Germinal center (tissue), 1 donor: ENCODE data around the gene HFM1.
"Not testable (repeated sequence)": the region's sequence is repeated elsewhere in the genome, so short reads cannot be mapped to it uniquely, and the experiment has no call there.

ENCODE experiments used
- DNase-seq: peaks from one replicate; pipeline ENCODE4 v3.0.0; 2012; ENCODE audit warnings: mixed read lengths, low spot score

HFM1 gene, protein sequence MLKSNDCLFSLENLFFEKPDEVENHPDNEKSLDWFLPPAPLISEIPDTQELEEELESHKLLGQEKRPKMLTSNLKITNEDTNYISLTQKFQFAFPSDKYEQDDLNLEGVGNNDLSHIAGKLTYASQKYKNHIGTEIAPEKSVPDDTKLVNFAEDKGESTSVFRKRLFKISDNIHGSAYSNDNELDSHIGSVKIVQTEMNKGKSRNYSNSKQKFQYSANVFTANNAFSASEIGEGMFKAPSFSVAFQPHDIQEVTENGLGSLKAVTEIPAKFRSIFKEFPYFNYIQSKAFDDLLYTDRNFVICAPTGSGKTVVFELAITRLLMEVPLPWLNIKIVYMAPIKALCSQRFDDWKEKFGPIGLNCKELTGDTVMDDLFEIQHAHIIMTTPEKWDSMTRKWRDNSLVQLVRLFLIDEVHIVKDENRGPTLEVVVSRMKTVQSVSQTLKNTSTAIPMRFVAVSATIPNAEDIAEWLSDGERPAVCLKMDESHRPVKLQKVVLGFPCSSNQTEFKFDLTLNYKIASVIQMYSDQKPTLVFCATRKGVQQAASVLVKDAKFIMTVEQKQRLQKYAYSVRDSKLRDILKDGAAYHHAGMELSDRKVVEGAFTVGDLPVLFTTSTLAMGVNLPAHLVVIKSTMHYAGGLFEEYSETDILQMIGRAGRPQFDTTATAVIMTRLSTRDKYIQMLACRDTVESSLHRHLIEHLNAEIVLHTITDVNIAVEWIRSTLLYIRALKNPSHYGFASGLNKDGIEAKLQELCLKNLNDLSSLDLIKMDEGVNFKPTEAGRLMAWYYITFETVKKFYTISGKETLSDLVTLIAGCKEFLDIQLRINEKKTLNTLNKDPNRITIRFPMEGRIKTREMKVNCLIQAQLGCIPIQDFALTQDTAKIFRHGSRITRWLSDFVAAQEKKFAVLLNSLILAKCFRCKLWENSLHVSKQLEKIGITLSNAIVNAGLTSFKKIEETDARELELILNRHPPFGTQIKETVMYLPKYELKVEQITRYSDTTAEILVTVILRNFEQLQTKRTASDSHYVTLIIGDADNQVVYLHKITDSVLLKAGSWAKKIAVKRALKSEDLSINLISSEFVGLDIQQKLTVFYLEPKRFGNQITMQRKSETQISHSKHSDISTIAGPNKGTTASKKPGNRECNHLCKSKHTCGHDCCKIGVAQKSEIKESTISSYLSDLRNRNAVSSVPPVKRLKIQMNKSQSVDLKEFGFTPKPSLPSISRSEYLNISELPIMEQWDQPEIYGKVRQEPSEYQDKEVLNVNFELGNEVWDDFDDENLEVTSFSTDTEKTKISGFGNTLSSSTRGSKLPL (N-terminal part only)

DNA sequence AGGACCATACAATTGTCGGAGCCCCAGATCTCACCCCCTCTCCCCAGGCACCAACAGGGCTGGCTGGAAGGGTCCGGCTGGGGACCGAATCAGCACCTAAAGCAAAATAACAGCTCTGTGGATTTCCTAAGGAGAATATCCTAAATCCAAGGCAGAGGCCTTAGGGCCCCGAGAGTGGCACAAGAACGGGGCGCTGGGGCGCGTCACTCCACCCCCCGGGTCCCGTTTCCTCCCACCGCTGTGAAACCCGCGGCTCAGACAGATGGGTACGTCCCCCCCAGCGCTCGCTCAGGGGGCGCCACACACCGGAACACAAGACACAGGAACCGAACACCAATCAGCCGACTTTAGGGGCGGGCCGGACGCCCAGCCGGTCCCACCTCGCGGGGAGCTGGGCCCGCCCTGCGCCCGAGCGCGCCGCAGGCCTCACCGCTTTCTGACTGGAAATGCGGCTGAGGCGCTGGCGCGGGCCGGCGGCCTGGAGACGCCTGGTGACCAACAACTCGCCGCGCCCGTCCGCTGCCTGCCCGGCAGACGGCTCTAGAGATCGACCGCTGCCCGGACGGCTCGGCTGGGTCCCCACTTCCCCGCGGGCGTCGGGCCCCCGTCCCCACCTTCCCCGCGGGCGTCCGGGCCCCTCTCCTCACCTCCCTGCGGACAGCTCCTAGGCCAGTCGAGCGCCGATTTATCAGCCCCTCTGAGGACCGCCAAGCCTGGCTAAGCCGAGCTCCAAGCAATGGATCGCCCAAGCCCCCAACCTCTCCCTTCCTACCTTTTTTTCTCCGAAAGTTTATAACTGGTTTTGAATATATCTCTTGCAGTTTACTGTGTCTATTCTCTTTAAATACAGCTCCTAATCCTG lies at the start of gene HFM1:
HFM1 (minus strand) TSS at position 687 of the 862 bp plus-strand sequence. CDS start 3,755 bp downstream, outside the sequence.
- DNase-seq, result peak; percentile 90

DNA sequence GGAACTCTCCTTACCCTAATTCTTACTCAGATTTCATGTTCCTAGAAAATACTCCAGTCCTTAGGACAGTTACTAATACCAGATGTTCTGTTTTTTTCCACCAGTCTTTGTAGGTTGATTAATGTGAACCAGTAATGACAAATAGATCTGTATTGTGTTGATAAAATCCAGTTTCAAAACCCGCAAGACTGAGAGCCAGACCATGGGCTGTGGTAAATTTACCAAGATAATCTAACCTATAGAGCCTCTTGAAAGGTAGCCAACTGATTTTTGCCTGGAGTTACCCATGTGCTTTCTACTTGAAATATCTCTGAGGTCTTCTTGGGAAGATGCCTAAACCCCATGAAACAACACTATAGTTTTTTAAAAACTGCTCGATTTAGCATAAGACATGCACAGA lies 49.5 kb upstream of the HFM1 start:
- DNase-seq, result no peak

DNA sequence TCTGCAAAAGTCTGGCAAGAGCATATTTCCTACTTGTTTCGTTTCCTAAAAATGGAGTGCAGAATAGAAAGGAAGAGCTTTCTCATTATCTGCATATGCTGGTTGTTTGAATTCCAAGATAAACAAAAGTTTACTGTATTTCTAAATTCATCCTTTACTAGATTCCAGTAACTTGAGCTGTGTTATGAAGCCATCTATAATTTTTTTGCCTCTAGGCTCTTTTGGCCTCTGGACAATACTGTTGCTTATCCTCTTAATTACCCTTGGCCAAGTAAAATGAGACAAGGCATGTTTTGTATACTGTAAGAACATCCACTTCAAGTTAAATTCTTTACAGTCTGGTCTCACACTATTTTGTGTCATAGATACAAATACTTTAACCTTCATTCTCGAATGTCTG lies 45.6 kb upstream of the HFM1 start:
- DNase-seq, result no peak

DNA sequence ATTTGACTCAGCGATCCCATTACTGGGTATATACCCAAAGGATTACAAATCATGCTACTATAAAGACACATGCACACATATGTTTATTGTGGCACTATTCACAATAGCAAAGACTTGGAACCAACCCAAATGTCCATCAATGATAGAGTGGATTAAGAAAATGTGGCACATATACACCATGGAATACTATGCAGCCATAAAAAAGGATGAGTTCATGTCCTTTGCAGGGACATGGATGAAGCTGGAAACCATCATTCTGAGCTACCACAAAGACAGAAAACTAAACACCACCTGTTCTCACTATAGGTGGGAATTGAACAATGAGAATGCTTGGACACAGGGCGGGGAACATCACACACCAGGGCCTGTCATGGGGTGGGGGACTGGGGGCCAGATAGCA lies 43.1 kb upstream of the HFM1 start:
- DNase-seq, result not testable (repeated sequence)

DNA sequence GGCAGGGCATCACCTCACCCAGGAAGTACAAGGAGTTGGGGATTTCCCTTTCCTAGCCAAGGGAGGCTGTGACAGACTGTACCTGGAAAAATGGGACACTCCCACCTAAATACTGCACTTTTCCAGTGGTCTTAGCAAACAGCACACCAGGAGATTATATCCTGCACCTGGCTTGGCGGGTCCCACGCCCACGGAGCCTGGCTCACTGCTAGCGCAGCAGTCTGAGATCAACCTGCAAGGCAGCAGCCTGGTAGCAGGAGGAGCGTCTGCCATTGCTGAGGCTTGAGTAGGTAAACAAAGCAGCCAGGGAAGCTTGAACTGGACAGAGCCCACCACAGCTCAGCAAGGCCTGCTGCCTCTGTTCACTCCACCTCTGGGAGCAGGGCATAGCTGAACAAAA lies 37.3 kb upstream of the HFM1 start:
- DNase-seq, result not testable (repeated sequence)

DNA sequence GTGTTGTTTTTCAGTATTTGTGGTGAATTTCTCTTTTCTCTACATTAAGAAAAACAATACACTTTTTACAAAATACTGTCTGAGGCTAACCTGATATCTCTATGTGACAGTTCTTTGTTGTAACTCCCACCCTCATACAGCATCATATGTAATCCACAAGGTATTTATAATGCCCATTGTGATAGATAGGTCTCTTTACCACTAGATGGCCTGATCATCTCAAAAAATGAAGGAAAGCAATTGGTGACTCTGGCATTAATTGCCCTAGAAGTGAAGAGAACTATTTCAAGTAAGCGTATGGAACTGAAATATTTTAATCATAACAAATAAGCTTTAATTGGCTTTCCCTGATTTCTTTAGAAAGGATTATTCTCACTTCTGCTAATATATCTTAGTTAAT lies 36.2 kb upstream of the HFM1 start:
- DNase-seq, result no peak

DNA sequence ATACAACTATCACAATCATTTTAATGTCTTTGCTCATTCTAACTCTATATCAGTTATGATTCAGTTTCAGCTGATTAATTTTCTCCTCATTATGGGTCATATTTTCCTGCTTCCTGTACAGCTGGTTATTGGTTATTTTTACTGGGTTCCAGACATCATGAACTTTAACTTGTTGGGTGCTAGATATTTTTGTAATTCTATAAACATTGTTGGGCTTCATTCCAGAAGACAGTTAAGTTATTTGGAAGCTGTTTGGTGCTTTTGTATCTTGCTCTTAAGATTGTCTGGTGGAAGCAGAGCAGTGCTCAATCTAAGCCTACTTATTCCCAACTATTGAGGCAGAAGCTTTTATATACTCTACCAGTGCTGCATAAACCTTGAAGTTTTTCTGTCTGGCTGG lies 34.4 kb upstream of the HFM1 start:
- no peak for DNase-seq

DNA sequence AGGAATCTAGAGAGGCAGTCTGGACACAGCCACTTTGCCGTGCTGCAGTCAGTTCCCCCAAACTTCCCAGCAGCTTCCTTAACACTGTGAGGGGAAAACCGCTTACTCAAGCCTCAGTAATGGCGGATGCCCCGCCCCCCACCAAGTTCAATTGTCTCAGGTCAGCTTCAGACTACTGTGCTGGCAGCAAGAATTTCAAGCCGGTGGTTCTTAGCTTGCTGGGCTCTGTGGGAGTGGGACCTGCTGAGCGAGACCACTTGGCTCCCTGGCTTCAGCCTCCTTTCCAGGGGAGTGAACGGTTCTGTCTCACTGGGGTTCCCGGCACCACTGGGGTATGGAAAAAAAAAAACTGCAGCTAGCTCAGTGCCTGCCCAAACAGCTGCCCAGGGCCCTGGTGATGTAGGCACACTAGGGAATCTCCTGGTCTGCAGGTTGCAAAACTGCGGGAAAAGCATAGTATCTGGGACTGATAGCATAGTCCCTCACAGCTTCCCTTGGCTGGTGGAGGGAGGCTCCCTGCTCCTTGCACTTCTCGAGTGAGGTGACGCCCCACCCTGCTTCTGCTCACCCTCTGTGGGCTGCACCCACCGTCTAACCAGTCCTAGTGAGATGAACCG lies 23.7 kb upstream of the HFM1 start:
- no peak for DNase-seq

DNA sequence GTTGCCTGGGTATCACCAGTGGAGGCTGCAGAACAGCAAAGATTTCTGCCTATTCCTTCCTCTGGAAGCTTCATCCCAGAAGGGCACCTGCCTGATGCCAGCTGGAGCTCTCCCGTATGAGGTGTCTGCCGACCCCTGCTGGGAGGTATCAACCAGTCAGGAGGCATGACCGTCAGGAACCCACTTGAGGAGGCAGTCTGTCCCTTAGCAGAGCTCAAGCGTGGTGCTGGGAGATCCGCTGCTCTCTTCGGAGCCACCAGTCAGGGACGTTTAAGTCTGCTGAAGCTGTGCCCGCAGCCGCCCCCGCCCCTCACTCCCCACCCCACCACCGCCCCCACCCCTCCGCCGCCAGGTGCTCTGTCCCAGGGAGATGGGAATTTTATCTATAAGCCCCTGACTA lies 23.1 kb upstream of the HFM1 start:
- no peak for DNase-seq

DNA sequence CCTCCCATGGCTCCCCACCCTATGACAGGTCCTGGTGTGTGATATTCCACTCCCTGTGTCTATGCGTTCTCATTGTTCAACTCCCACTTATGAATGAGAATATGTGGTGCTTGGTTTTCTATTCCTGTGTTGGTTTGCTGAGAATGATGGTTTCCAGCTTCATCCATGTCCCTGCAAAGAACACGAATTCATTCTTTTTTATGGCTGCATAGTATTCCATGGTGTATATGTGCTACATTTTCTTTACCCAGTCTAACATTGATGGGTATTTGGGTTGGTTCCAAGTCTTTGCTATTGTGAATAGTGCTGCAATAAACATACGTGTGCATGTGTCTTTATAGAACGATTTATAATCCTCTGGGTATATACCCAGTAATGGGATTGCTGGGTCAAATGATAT lies 17.9 kb upstream of the HFM1 start:
- not testable (repeated sequence) for DNase-seq

DNA sequence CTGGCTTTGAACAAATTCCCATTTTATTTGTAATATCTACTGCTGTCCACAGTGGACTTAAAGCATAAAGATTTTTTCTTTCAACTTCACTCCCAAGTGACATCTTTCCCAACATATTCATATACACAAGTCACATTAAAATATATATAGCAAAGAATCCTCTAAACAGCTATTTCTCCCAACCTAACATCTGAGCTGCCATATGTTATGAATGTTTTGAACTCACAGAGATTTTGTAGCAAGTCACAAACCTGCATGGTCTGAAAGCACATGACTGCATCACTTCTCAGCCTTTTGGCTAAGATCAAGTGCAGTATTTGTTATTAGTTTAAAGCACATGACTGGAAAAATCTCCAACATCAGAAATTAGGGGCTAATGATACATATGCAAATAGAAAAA lies 7.7 kb upstream of the HFM1 start:
- DNase-seq, result no peak

DNA sequence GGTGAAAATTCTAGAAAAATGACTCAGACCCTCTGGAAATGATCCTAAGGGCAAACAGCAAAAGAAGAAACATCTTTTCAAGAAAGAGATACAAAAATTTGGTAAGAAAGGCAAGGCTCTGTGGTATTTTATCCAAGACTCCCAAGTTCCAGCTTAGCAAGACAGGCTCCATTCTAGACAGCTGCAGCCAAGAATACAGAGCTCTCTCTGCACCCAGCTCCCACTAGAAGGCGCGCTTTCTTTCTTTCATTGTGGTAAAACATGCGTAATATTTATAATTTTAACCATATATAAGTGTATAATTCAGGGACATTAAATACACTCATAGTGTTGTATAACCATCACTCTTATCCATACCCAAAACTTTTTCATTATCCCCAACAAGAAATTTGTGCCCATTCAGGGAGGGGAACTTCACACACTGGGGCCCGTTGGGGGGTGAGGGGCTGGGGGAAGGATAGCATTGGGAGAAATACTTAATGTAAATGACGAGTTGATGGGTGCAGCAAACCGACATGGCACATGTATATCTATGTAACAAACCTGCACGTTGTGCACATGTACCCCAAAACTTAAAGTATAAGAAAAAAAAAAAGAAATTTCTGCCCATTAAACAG lies 2.2 kb upstream of the HFM1 start:
- DNase-seq, result no peak

DNA sequence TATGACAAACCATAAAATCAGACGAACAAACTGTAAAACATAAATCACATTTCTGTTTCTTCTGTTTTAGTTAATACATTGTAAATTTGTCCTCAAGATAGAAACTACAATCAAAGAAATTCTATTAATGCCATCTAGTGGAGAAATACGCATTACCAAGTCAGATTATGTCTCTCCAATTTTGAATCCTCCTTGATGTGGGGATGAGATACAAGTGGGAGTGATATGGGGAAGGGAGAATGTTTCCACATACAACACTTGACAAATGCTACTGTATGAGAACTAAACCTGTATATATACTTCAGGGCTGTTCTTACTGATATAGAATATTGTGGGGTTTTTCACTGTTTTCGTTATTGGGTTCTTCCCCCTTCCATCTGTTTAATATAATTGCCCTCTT lies 2.6 kb downstream of the HFM1 start:
- DNase-seq, result peak; percentile 28

DNA sequence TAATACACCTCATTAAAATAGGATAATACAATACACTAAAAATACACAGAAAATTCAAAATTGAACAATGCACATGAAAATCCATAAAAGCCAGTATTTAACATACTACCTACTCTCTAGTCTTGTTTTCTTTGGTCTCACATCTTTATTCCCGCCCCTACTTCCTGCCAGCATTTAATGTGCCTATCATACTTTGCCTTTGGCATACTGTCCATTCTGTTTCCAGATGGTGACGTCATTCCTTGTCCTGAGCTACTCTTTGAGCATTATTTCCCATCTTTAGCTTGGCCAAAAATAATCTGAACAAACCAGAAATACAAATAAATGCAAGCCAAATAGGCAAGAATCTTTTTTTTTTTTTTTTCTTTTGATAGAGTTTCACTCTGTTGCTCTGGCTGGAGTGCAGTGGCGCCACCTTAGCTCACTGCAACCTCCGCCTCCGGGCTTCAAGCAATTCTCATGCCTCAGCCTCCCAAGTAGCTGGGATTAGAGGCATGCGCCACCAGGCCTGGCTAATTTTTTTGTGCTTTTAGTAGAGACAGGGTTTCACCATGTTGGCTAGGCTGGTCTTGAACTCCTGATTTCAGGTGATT lies 4.4 kb downstream of the HFM1 start:
- no peak for DNase-seq

DNA sequence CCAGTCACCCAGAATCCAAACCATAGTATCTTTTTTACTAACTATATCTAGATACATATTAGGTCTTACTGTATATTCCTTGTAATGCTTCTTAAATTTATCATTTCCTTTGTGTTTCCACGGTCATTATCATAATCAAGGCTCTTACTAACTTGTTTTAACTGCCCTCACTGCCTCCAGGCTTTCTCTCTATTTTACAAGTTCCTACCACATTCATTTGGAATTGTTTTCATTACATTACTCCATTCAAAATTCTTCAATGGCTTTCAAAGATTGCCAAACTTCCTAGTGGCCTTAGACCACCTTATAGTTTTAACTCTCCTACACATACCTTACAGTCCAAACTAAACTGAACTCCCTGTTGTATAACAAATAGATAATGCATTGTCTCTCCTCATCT lies 6.3 kb downstream of the HFM1 start:
- no peak for DNase-seq

DNA sequence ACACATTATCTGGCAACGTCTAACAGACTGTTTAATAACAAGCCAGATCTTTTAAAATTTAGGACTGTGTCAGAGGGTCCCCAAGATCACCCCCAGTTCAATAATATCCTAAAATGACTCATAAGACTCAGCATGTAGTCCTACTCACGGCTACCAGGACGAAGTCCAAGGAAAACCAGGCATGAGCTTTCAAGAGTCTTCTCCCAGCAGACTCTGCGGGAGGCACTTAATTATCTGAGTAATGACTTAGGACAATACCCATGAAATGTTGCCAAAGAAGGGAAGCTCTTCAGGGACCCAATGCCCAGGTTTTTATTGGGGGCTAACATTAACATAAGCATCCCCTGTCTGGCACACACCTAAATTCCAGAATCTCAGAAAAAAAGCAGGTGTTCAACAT lies 7.0 kb downstream of the HFM1 start:
- DNase-seq, result no peak

DNA sequence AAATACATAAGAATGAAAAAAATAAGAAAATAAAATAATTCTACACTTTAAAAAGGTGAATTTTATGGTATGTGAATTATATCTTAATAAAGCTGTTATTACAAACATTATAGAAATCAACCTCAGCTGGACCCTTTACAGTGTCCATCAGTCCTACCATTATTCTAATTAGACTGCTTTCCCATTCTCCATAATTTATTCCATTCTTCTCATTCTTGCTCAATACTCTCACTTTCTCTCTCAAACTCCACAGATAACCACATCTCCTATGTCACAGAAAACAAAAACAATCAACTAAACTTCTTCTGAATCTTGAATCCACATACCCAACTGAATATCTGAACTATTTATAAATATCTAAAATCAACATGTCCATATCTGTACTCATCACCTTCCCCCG lies 11.6 kb downstream of the HFM1 start:
- no peak for DNase-seq

DNA sequence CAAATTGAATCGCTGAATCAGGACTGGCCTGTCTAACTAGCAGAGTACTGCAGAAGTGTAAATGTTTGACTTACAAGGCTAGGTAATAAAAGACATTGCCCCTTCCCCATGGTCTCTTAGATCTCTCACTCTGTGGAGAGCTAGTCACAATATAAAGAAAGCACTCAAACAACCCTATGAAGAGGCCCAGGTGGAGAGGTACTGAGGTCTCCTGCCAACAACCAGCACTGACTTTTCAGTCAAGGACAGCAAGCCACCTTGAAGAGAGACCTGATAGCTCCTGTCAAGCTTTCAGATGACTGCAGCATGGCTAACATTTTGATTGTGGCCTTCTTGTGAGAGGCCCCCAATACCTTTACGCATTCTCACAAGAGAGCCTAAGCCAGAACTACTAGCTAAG lies 18.5 kb downstream of the HFM1 start:
- DNase-seq, result no peak

DNA sequence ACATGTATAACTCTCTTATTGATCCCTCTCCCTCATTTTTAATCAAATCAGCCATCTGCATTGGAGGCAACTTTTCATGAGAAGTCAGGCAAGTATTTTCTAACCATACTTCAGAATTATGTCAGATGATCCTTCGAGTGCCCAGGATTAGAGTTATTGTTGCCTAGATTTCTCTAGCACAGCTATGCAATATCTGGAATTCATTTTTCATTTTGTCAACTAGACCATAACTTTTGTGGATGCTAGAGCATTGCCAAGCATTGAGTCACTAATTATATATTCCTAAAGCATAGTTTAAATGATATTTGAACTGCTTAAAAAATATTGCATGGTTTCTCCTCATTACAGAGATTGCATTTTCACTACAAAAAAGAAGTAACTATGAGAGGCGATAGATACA lies 21.2 kb downstream of the HFM1 start:
- DNase-seq, result no peak

DNA sequence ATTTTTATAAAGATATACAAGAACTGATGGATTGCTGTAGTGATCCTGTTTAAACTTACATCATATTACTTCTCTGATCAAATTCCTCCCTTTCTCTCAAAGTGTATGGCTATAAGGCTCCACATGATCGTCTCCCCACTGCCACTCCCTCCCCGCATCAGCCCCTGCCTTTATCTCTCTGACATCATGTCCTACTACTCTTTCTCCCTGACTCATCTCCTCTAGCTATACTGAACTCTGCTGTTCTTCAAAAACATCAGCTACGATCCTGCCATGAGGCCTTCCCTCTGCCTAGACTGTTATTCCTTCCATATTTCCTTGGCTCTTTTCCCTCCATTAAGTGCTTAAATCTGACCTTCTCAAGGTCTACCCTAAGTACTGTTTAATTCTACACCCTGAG lies 22.8 kb downstream of the HFM1 start:
- no peak for DNase-seq
